ENCODE measurements around the gene METRN.

METRN gene

GRCh38 chr16:733382-734207 is 18.7 kb downstream of the METRN start:
- peaks cover 32% of the 10 kb centered on the region for H3K4me1 ChIP-seq (ENCODE audit: low read length)
- H3K9me2 ChIP-seq (replicated peaks; ENCODE audit: insufficient read depth, low read length), result no peaks in the 10 kb centered on the region
- H3K4me2 ChIP-seq (ENCODE audit: low read depth, low read length), result no peak overlapping the region
- no peaks in the 10 kb centered on the region for H3K27me3 ChIP-seq (replicated peaks; ENCODE audit: insufficient read depth, low read length)
- no peak overlapping the region for H2AFZ ChIP-seq (ENCODE audit: low read length)
- no peak overlapping the region for H3K27ac ChIP-seq (ENCODE audit: low read length)
- no peak overlapping the region for H3K9ac ChIP-seq (ENCODE audit: low read length)
- peaks cover 25% of the 10 kb centered on the region for H3F3A ChIP-seq (ENCODE audit: insufficient read depth, low read length)
- H3K36me3 ChIP-seq (replicated peaks; ENCODE audit: insufficient read depth, low read length), result no peaks in the 10 kb centered on the region
- H3K4me3 ChIP-seq (ENCODE audit: low read length), result no peak overlapping the region
- DNase-seq, result no peak
- no peak for TF ChIP-seq EZH2 (optimal IDR thresholded peaks at IDR 0.05; ENCODE audit: low read depth, low read length)
- peak; percentile 30 for TF ChIP-seq CTCF (IDR thresholded peaks at IDR 0.05; ENCODE audit: low read length)
- no peaks in the 10 kb centered on the region for H3K9me3 ChIP-seq (replicated peaks; ENCODE audit: insufficient read depth, low read length)
- H3K79me2 ChIP-seq (ENCODE audit: low read length), result no peaks in the 10 kb centered on the region
- H4K20me1 ChIP-seq (ENCODE audit: insufficient read depth, low read length), result no peaks in the 10 kb centered on the region

GRCh38 chr16:734208-734980 is 19.5 kb downstream of the METRN start:
- Histone ChIP-seq H3K4me2 (ENCODE audit: low read depth, low read length) (peak overlapping the region; percentile 69; the same call in 1 of the 2 replicates), H3K4me3 (ENCODE audit: low read length) (no peak overlapping the region), H3K9me2 (replicated peaks; ENCODE audit: insufficient read depth, low read length) (no peaks in the 10 kb centered on the region), H3F3A (ENCODE audit: insufficient read depth, low read length) (peaks cover 25% of the 10 kb centered on the region), H3K9ac (ENCODE audit: low read length) (no peak overlapping the region), H3K4me1 (ENCODE audit: low read length) (peaks cover 32% of the 10 kb centered on the region), H3K79me2 (ENCODE audit: low read length) (peaks cover 2% of the 10 kb centered on the region), H3K27ac (ENCODE audit: low read length) (no peak overlapping the region), H2AFZ (ENCODE audit: low read length) (no peak overlapping the region), H3K36me3 (replicated peaks; ENCODE audit: insufficient read depth, low read length) (no peaks in the 10 kb centered on the region), H4K20me1 (ENCODE audit: insufficient read depth, low read length) (no peaks in the 10 kb centered on the region), H3K9me3 (replicated peaks; ENCODE audit: insufficient read depth, low read length) (no peaks in the 10 kb centered on the region), H3K27me3 (replicated peaks; ENCODE audit: insufficient read depth, low read length) (no peaks in the 10 kb centered on the region)
- TF ChIP-seq EZH2phosphoT487 (IDR thresholded peaks at IDR 0.05; ENCODE audit: low read length) (no peak), CTCF (IDR thresholded peaks at IDR 0.05; ENCODE audit: low read length) (no peak), EZH2 (optimal IDR thresholded peaks at IDR 0.05; ENCODE audit: low read depth, low read length) (no peak)
- DNase-seq, result no peak

GRCh38 chr16:734981-735881 is 20.3 kb downstream of the METRN start:
- peaks cover 10% of the 10 kb centered on the region for H3K79me2 ChIP-seq (ENCODE audit: low read length)
- H3K9me2 ChIP-seq (replicated peaks; ENCODE audit: insufficient read depth, low read length), result no peaks in the 10 kb centered on the region
- peaks cover 38% of the 10 kb centered on the region for H3K4me1 ChIP-seq (ENCODE audit: low read length)
- H3K4me3 ChIP-seq (ENCODE audit: low read length), result no peak overlapping the region
- no peaks in the 10 kb centered on the region for H3K27me3 ChIP-seq (replicated peaks; ENCODE audit: insufficient read depth, low read length)
- no peaks in the 10 kb centered on the region for H3K36me3 ChIP-seq (replicated peaks; ENCODE audit: insufficient read depth, low read length)
- H3K9me3 ChIP-seq (replicated peaks; ENCODE audit: insufficient read depth, low read length), result no peaks in the 10 kb centered on the region
- no peaks in the 10 kb centered on the region for H4K20me1 ChIP-seq (ENCODE audit: insufficient read depth, low read length)
- peak overlapping the region; percentile 79; the same call in 1 of the 2 replicates for H3K27ac ChIP-seq (ENCODE audit: low read length)
- no peak overlapping the region for H2AFZ ChIP-seq (ENCODE audit: low read length)
- H3K9ac ChIP-seq (ENCODE audit: low read length), result peak overlapping the region; percentile 4; the same call in 1 of the 2 replicates
- no peak for DNase-seq
- TF ChIP-seq EZH2 (optimal IDR thresholded peaks at IDR 0.05; ENCODE audit: low read depth, low read length), result no peak
- TF ChIP-seq EZH2phosphoT487 (IDR thresholded peaks at IDR 0.05; ENCODE audit: low read length), result no peak
- no peak for TF ChIP-seq CTCF (IDR thresholded peaks at IDR 0.05; ENCODE audit: low read length)
- peak overlapping the region; percentile 69 for H3K4me2 ChIP-seq (ENCODE audit: low read depth, low read length)
- peaks cover 25% of the 10 kb centered on the region for H3F3A ChIP-seq (ENCODE audit: insufficient read depth, low read length)

Data from MM.1S (cell line).